HepG2 (cell line): Measurements from ENCODE around the gene ELOVL2. TPM values are rescaled to one million over a fixed set of nuclear protein-coding genes. Genes with fewer than 3 reads are reported as not detected.
A peak's percentile ranks its signal among the peaks of the same experiment; 100 is the strongest.

Source experiments
- ARID5B ChIP-seq: IDR thresholded peaks from 2 replicates; pipeline ENCODE4 v1.4.0; 2020; ENCODE audit warnings: mild to moderate bottlenecking, missing genetic modification reagents
- CHD4 ChIP-seq: fragments of 200-600 bp; sonication (generic); IDR thresholded peaks from 2 replicates; pipeline ENCODE4 v1.7.0; 2017; ENCODE audit warnings: mild to moderate bottlenecking, low read length, borderline replicate concordance
- FOXO1 ChIP-seq: sonication (generic); formaldehyde crosslinking; IDR thresholded peaks from 2 replicates; pipeline ENCODE4 v1.4.0; 2020; ENCODE audit warnings: missing genetic modification reagents
- PBX3 ChIP-seq: sonication (generic); formaldehyde crosslinking; IDR thresholded peaks from 2 replicates; pipeline ENCODE4 v1.8.1; 2023; ENCODE audit warnings: missing genetic modification reagents, inconsistent platforms, borderline replicate concordance
- SPEN ChIP-seq: sonication (generic); formaldehyde crosslinking; IDR thresholded peaks from 2 replicates; pipeline ENCODE4 v1.5.1; 2020; ENCODE audit warnings: low read depth, mild to moderate bottlenecking, missing genetic modification reagents
- ZMYM3 ChIP-seq: sonication (generic); formaldehyde crosslinking; IDR thresholded peaks from 2 replicates; pipeline ENCODE4 v1.5.1; 2020; ENCODE audit warnings: mild to moderate bottlenecking, missing genetic modification reagents
- ZNF30 ChIP-seq: sonication (generic); formaldehyde crosslinking; IDR thresholded peaks from 2 replicates; pipeline ENCODE4 v1.5.0; 2020; ENCODE audit warnings: mild to moderate bottlenecking, missing genetic modification reagents
- ZNF605 ChIP-seq: sonication (generic); formaldehyde crosslinking; IDR thresholded peaks from 2 replicates; pipeline ENCODE4 v1.8.0; 2022; ENCODE audit warnings: mild to moderate bottlenecking, missing genetic modification reagents
- ZNF816 ChIP-seq: sonication (generic); formaldehyde crosslinking; IDR thresholded peaks from 2 replicates; pipeline ENCODE4 v1.8.0; 2022; ENCODE audit warnings: missing genetic modification reagents, mild to moderate bottlenecking, borderline replicate concordance
- ZSCAN25 ChIP-seq: sonication (generic); formaldehyde crosslinking; IDR thresholded peaks from 2 replicates; pipeline ENCODE4 v1.8.0; 2022; ENCODE audit warnings: mild to moderate bottlenecking, missing genetic modification reagents
- polyA plus RNA-seq, 8 experiments: library from polyadenylated mRNA; depleted of rRNA in 3 of 8; stranded (reverse) in 7 of 8; unstranded in 1 of 8; fragments of >200 nt; fragmentation: Illumina TruSeq in 4 of 8; extraction: Trizol in 4 of 8; gene quantifications; 2 replicates each; pipeline versions ENCODE4 v1.2.1 to v1.2.3, GENCODE V29; 2011 to 2016; ENCODE audit warnings: low read depth in 4 of 8, missing spikeins in 1 of 8, mixed read lengths in 1 of 8; ENCODE audit not compliant: insufficient read depth in 1 of 8
- total RNA-seq, 5 experiments: library from RNA; depleted of rRNA; stranded (reverse); fragments of >200 nt; fragmentation: Illumina TruSeq; extraction: Trizol; gene quantifications; 2 replicates each; pipeline ENCODE4 v1.2.3, GENCODE V29; 2016; ENCODE audit warnings: low read depth in 1 of 5
- TF ChIP-seq, protein P1 (sequence below): IDR thresholded peaks from 2 replicates; pipeline ENCODE4 v1.6.1; 2012; ENCODE audit warnings: low read depth, low read length, improper control_type of control experiment
- TF ChIP-seq, protein P2 (sequence below): sonication (generic); formaldehyde crosslinking; IDR thresholded peaks from 2 replicates; pipeline ENCODE4 v1.5.0; 2020; ENCODE audit warnings: mild to moderate bottlenecking, missing genetic modification reagents, borderline replicate concordance
- TF ChIP-seq, protein P3 (sequence below): sonication (generic); formaldehyde crosslinking; IDR thresholded peaks from 2 replicates; pipeline ENCODE4 v1.5.0; 2020; ENCODE audit warnings: missing genetic modification reagents, mild to moderate bottlenecking, borderline replicate concordance
- TF ChIP-seq, protein P4 (sequence below): sonication (generic); formaldehyde crosslinking; IDR thresholded peaks from 2 replicates; pipeline ENCODE4 v1.9.0; 2021; ENCODE audit warnings: missing genetic modification reagents, borderline replicate concordance
- TF ChIP-seq, protein P5 (sequence below): sonication (generic); formaldehyde crosslinking; IDR thresholded peaks from 2 replicates; pipeline ENCODE4 v1.5.1; 2020; ENCODE audit warnings: mild to moderate bottlenecking, moderate library complexity, missing genetic modification reagents

The ELOVL2 gene
- total and polyA plus RNA-seq, 2 of the 13 experiments (the other 11 are each of a cell fraction or from before 2014, with no cell fraction given) = 43.6 to 65.4 TPM

DNA sequence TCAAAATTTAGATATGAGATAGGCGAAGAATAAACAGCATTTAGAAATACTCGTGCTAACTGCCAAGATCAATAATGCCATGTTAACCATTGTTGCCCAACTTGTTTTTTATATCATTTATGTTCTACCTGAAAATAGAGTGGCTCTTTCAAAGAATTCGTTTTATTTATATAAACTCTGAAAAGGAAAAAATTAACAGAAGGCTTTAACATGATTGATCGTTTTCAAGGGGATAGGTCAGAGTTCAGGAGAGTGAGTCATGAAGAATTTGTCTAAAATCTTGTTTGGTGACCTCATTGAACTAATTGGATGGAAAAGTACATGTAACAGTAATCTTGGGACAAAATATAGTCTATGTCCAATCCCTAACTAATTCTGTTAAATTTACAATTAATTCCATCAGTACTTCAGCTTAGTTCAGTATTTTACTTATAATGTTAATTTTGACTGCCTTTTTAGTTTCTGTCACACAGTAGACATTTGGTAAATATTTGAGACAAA, 11.1 kb upstream of the ELOVL2 start (continued):
- TF ChIP-seq, protein P1, sequence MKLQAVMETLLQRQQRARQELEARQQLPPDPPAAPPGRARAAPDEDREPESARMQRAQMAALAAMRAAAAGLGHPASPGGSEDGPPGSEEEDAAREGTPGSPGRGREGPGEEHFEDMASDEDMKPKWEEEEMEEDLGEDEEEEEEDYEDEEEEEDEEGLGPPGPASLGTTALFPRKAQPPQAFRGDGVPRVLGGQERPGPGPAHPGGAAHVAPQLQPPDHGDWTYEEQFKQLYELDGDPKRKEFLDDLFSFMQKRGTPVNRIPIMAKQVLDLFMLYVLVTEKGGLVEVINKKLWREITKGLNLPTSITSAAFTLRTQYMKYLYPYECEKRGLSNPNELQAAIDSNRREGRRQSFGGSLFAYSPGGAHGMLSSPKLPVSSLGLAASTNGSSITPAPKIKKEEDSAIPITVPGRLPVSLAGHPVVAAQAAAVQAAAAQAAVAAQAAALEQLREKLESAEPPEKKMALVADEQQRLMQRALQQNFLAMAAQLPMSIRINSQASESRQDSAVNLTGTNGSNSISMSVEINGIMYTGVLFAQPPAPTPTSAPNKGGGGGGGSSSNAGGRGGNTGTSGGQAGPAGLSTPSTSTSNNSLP = no peak; the same call in 1 of the 2 replicates
- TF ChIP-seq, protein P2, sequence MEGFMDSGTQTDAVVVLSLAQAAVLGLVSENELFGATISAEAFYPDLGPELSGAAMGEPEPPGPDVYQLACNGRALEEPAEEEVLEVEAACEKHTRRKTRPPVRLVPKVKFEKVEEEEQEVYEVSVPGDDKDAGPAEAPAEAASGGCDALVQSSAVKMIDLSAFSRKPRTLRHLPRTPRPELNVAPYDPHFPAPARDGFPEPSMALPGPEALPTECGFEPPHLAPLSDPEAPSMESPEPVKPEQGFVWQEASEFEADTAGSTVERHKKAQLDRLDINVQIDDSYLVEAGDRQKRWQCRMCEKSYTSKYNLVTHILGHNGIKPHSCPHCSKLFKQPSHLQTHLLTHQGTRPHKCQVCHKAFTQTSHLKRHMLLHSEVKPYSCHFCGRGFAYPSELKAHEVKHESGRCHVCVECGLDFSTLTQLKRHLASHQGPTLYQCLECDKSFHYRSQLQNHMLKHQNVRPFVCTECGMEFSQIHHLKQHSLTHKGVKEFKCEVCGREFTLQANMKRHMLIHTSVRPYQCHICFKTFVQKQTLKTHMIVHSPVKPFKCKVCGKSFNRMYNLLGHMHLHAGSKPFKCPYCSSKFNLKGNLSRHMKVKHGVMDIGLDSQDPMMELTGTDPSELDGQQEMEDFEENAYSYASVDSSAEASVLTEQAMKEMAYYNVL (CRISPR knock-in tag) = no peak
- TF ChIP-seq, protein P3, sequence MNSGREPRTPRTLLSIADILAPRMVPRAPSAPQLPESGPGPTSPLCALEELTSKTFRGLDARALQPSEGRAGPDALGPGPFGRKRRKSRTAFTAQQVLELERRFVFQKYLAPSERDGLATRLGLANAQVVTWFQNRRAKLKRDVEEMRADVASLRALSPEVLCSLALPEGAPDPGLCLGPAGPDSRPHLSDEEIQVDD (CRISPR knock-in tag) = no peak
- TF ChIP-seq, protein P4, sequence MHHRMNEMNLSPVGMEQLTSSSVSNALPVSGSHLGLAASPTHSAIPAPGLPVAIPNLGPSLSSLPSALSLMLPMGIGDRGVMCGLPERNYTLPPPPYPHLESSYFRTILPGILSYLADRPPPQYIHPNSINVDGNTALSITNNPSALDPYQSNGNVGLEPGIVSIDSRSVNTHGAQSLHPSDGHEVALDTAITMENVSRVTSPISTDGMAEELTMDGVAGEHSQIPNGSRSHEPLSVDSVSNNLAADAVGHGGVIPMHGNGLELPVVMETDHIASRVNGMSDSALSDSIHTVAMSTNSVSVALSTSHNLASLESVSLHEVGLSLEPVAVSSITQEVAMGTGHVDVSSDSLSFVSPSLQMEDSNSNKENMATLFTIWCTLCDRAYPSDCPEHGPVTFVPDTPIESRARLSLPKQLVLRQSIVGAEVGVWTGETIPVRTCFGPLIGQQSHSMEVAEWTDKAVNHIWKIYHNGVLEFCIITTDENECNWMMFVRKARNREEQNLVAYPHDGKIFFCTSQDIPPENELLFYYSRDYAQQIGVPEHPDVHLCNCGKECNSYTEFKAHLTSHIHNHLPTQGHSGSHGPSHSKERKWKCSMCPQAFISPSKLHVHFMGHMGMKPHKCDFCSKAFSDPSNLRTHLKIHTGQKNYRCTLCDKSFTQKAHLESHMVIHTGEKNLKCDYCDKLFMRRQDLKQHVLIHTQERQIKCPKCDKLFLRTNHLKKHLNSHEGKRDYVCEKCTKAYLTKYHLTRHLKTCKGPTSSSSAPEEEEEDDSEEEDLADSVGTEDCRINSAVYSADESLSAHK (CRISPR knock-in tag) = no peak
- TF ChIP-seq SPEN (CRISPR knock-in tag) (no peak), ZNF30 (no peak), ZMYM3 (no peak), CHD4 (peak; percentile 87; the same call in 1 of the 2 replicates), ZNF605 (CRISPR knock-in tag) (no peak), PBX3 (CRISPR knock-in tag) (no peak), FOXO1 (CRISPR knock-in tag) (peak; percentile 11; the same call in 1 of the 2 replicates), ARID5B (CRISPR knock-in tag) (peak; percentile 91), ZSCAN25 (no peak), ZNF816 (CRISPR knock-in tag) (no peak)
- TF ChIP-seq, protein P5, sequence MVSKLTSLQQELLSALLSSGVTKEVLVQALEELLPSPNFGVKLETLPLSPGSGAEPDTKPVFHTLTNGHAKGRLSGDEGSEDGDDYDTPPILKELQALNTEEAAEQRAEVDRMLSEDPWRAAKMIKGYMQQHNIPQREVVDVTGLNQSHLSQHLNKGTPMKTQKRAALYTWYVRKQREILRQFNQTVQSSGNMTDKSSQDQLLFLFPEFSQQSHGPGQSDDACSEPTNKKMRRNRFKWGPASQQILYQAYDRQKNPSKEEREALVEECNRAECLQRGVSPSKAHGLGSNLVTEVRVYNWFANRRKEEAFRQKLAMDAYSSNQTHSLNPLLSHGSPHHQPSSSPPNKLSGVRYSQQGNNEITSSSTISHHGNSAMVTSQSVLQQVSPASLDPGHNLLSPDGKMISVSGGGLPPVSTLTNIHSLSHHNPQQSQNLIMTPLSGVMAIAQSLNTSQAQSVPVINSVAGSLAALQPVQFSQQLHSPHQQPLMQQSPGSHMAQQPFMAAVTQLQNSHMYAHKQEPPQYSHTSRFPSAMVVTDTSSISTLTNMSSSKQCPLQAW (CRISPR knock-in tag) = no peak
